Thoracic aorta (tissue), 2 donors: Measurements from ENCODE around the gene OXT. TPM values are rescaled to one million over a fixed set of nuclear protein-coding genes. Genes with fewer than 3 reads are reported as not detected.

ENCODE experiments used
- ATAC-seq: fragments of 150-250 bp; one replicate; pipeline ENCODE4 v1.8.0; 2017; ENCODE audit warnings: low read depth; ENCODE audit not compliant: insufficient number of reproducible peaks, low FRiP score
- DNase-seq: peaks from one replicate; pipeline ENCODE4 v3.0.0-alpha.2; 2020; ENCODE audit warnings: low spot score
- H3K27ac ChIP-seq, 2 donors: fragments of 200-600 bp; sonication (generic); 1 replicate in 1 of 2; 2 replicates in 1 of 2; pipeline ENCODE4 v1.5.1; 2016; ENCODE audit warnings: mild to moderate bottlenecking in 2 of 2, moderate library complexity in 2 of 2
- H3K27me3 ChIP-seq: fragments of 200-600 bp; sonication (generic); replicated peaks from 2 replicates; pipeline ENCODE4 v1.6.0; 2016; ENCODE audit warnings: mild to moderate bottlenecking; ENCODE audit not compliant: insufficient read depth
- H3K36me3 ChIP-seq: fragments of 200-600 bp; sonication (generic); one replicate; pipeline ENCODE4 v1.5.1; 2016
- H3K4me1 ChIP-seq, 2 donors: fragments of 200-600 bp; sonication (generic); 1 replicate in 1 of 2; 2 replicates in 1 of 2; pipeline versions ENCODE4 v1.5.1 to v1.6.0; 2016; ENCODE audit warnings: low read depth in 2 of 2, mild to moderate bottlenecking in 1 of 2; ENCODE audit not compliant: control insufficient read depth in 1 of 2
- H3K4me3 ChIP-seq: fragments of 200-600 bp; sonication (generic); 2 replicates; pipeline ENCODE4 v1.5.1; 2016; ENCODE audit warnings: mild to moderate bottlenecking
- H3K9me3 ChIP-seq: fragments of 200-600 bp; sonication (generic); 2 replicates; pipeline ENCODE4 v1.5.1; 2016
- total RNA-seq, 2 donors: library from RNA; depleted of rRNA; stranded (reverse); fragments of >200 nt; gene quantifications; one replicate each; pipeline versions ENCODE4 v1.1.0 to v1.2.3, GENCODE V29; 2016
- TF ChIP-seq, protein P1 (sequence below): fragments of 200-600 bp; sonication (generic); IDR thresholded peaks from one replicate; pipeline ENCODE4 v1.5.1; 2019; ENCODE audit warnings: antibody characterized with exemption

The OXT gene
- total RNA-seq, 2 donors from 2014 or later = not detected

DNA sequence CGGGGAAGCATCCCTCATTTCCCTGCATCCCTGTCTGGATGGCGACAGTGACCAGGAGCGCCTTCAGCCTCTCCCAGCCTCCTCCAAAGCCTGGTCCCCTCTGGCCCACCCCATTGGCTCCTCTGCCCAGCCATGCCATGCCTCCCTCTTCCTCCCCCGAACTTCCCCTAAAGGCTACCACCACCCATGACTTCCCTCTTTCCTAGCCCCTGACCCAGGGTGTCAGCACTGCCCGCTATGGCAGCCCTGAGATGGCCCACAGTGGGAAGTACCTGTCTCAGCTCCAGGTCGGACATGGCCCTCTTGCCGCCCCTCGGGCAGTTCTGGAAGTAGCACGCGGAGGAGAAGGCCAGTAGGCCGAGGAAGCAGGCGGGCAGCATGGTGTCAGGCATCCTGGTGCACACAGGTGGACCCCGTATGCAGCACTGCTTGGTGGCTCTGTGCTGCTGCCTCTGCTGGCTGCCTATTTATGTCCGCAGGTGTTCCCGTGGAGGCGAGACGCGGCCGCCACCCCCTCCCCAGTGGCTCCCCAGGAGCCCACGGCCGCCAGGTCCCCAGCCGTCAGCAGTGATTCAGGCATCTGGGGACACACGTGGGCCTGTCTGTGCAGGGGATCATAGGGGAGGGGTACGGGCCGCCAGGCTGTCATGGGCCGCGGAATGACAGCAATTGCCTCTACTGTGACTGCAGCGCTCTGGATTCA lies 13.0 kb downstream of the OXT start, which contains the start of gene AVP:
Gene AVP (minus strand): TSS at position 442 of the 703 bp plus-strand sequence. CDS start 50 bp downstream, at position 392.
- H3K27ac ChIP-seq = no peak within 1 kb of the TSS
- peaks cover 12% of the 10 kb centered on the region for H3K27me3 ChIP-seq
- H3K9me3 ChIP-seq = no peaks in the 10 kb centered on the region
- DNase-seq (no peak), ATAC-seq (no peak)
- peaks cover 3 to 27% of the 10 kb centered on the region in 2 donors for H3K4me1 ChIP-seq
- H3K4me3 ChIP-seq = no peak within 1 kb of the TSS
- H3K36me3 ChIP-seq = no peaks in the 10 kb centered on the region
- TF ChIP-seq, protein P1, sequence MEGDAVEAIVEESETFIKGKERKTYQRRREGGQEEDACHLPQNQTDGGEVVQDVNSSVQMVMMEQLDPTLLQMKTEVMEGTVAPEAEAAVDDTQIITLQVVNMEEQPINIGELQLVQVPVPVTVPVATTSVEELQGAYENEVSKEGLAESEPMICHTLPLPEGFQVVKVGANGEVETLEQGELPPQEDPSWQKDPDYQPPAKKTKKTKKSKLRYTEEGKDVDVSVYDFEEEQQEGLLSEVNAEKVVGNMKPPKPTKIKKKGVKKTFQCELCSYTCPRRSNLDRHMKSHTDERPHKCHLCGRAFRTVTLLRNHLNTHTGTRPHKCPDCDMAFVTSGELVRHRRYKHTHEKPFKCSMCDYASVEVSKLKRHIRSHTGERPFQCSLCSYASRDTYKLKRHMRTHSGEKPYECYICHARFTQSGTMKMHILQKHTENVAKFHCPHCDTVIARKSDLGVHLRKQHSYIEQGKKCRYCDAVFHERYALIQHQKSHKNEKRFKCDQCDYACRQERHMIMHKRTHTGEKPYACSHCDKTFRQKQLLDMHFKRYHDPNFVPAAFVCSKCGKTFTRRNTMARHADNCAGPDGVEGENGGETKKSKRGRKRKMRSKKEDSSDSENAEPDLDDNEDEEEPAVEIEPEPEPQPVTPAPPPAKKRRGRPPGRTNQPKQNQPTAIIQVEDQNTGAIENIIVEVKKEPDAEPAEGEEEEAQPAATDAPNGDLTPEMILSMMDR = no peak

DNA sequence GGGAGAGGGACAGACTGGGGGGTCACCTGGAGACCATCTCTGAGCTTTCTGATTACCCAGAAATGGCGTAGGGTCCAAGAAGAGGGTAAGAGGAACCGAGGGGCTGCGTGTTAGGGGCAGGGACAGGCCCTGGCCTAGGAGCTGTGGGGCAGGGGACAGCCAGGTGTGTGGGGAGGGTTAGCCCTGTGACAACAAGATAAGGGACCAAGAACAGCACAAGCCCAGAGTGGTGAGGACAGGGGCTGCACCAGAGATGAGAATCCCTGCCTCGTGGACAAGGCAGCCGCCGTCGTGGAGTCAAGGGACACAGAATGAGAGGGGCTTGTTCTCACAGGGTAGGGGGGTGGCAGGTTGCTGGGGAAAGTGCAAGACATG lies 13.6 kb downstream of the OXT start:
- H3K27me3 ChIP-seq = peaks cover 12% of the 10 kb centered on the region
- no peaks in the 10 kb centered on the region for H3K9me3 ChIP-seq
- H3K36me3 ChIP-seq = no peaks in the 10 kb centered on the region
- H3K4me1 ChIP-seq = peaks cover 3 to 27% of the 10 kb centered on the region in 2 donors
- TF ChIP-seq, protein P1 = no peak
- DNase-seq (no peak), ATAC-seq (no peak)
- H3K4me3 ChIP-seq = no peak overlapping the region
- no peak overlapping the region for H3K27ac ChIP-seq

DNA sequence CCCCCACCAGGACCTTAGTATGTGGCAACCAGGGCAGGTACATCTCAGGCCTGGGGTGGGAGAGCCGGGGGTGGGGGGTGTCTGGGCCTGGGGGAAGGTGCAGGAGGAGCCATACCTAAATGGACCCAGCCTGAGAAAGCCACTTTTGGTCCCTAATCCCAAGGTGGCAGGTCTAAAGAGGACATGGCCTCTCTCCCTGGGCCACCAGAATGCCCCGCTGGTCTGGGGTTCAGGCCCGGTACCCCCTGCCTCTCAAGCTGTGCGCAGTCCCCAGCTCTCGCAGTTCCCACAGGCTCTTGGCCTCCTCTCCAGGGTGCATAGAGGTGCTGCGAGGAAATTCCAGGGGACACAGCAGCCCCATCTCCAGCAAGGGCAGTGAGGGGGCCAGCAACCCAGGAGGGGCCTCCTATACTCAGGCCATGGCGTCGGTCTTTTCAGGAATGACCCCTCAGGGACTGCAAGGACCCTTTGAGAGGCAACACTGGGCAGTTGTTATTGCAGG lies 14.2 kb downstream of the OXT start:
- no peak for ATAC-seq
- Histone ChIP-seq H3K9me3 (no peaks in the 10 kb centered on the region), H3K36me3 (no peaks in the 10 kb centered on the region), H3K4me3 (no peak overlapping the region), H3K27ac (no peak overlapping the region), H3K4me1 (peaks cover 3 to 25% of the 10 kb centered on the region in 2 donors), H3K27me3 (peaks cover 12% of the 10 kb centered on the region)
- no peak for DNase-seq
- TF ChIP-seq, protein P1 = no peak

DNA sequence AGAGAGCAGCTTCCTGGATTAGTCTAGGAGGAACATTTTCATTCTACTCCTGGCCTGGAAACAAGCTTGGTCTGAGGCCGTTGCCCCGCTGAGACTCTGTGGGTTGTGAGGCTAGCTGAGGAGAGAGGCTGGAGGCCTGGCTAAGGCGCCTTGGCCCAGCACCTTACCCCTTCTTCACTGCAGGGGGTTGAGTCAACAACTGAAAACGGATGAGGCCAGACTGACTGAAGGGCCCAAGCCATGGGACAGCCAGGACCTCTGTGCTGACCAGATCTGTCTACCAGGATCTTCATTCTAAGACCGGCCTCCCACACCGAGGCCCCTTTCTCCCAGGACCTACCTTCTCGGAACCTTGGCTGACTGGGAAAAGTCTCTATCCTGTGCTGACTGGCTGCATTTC lies 16.6 kb downstream of the OXT start:
- DNase-seq = no peak
- H3K9me3 ChIP-seq = no peaks in the 10 kb centered on the region
- H3K36me3 ChIP-seq = no peaks in the 10 kb centered on the region
- H3K4me1 ChIP-seq = peaks cover 0 to 11% of the 10 kb centered on the region in 2 donors
- H3K27ac ChIP-seq = no peak overlapping the region
- TF ChIP-seq, protein P1 = no peak
- no peak overlapping the region for H3K4me3 ChIP-seq
- ATAC-seq = no peak
- peaks cover 8% of the 10 kb centered on the region for H3K27me3 ChIP-seq

DNA sequence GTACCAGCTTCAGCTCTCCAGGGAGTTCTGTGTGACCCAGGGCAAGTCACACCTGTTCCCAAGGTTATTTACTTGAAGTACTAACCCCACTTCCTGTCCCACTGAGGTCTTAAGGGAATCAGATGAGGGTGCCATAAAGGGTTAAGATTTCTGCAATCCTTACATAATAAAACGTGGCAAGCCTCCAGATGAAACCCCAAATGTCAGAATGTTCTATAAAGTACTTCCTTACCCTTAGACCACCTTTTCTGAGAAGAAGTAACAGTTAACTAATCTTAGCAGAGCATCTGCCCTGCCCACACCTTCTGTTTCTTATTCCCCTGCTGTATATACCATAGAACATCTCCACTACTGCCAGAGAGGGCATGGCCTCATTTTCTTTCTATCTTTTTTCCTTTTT lies 19.1 kb downstream of the OXT start:
- Histone ChIP-seq H3K27me3 (no peaks in the 10 kb centered on the region), H3K27ac (no peak overlapping the region), H3K9me3 (no peaks in the 10 kb centered on the region), H3K4me1 (peaks cover 0 to 6% of the 10 kb centered on the region in 2 donors), H3K36me3 (no peaks in the 10 kb centered on the region), H3K4me3 (no peak overlapping the region)
- TF ChIP-seq, protein P1 = no peak
- ATAC-seq (no peak), DNase-seq (no peak)
